HT1080 (cell line): ENCODE measurements around the gene ADAMTS2. TPM values are rescaled to one million over a fixed set of nuclear protein-coding genes. Genes with fewer than 3 reads are reported as not detected.

Experiments used
- DNase-seq: peaks from one replicate; pipeline ENCODE4 v3.0.0-alpha.2; 2015; ENCODE audit warnings: low read depth
- total RNA-seq: library from RNA; depleted of rRNA; stranded (reverse); fragments of >200 nt; shearing (Covaris generic); gene quantifications from 2 replicates; pipeline ENCODE4 v1.2.3, GENCODE V29; 2014

Gene ADAMTS2
- total RNA-seq, 1 experiment from 2014 or later: 0.69 TPM

- DNase-seq: no peak
These were observed 215.6 kb downstream of the ADAMTS2 start for GRCh38 chr5:179129607-179130071.

GRCh38 chr5:179128976-179129375 is 216.3 kb downstream of the ADAMTS2 start:
- DNase-seq: no peak

- no peak for DNase-seq
These were observed 217.3 kb downstream of the ADAMTS2 start for GRCh38 chr5:179128041-179128365.

- DNase-seq: no peak
These were observed 217.9 kb downstream of the ADAMTS2 start for GRCh38 chr5:179127136-179128040.

- no peak for DNase-seq
These were observed 218.7 kb downstream of the ADAMTS2 start for GRCh38 chr5:179126506-179126991.

- no peak for DNase-seq
These were observed 219.3 kb downstream of the ADAMTS2 start for GRCh38 chr5:179125789-179126505.

GRCh38 chr5:179124853-179125788 is 220.1 kb downstream of the ADAMTS2 start:
- DNase-seq: no peak

GRCh38 chr5:179124273-179124852 is 220.9 kb downstream of the ADAMTS2 start:
- DNase-seq: no peak

- no peak for DNase-seq
These were observed 221.6 kb downstream of the ADAMTS2 start for GRCh38 chr5:179123491-179124272.

GRCh38 chr5:179123109-179123426 is 222.2 kb downstream of the ADAMTS2 start:
- DNase-seq: no peak

- DNase-seq: no peak
These were observed 222.7 kb downstream of the ADAMTS2 start for GRCh38 chr5:179122411-179123108.

GRCh38 chr5:179121667-179122111 is 223.6 kb downstream of the ADAMTS2 start:
- DNase-seq: no peak

- no peak for DNase-seq
These were observed 224.2 kb downstream of the ADAMTS2 start for GRCh38 chr5:179120951-179121666.

GRCh38 chr5:179120421-179120861 is 224.8 kb downstream of the ADAMTS2 start:
- no peak for DNase-seq

GRCh38 chr5:179119415-179120170 is 225.7 kb downstream of the ADAMTS2 start:
- no peak for DNase-seq

GRCh38 chr5:179118756-179119414 is 226.4 kb downstream of the ADAMTS2 start:
- no peak for DNase-seq

GRCh38 chr5:179118338-179118737 is 226.9 kb downstream of the ADAMTS2 start:
- no peak for DNase-seq
